Smooth muscle cell of the brain vasculature (primary cell): Measurements from ENCODE around the gene FGF14.

Experiments used
- DNase-seq: peaks from one replicate; pipeline ENCODE4 v3.0.0-alpha.2; 2012; ENCODE audit warnings: low read depth, low spot score

The FGF14 gene

DNA sequence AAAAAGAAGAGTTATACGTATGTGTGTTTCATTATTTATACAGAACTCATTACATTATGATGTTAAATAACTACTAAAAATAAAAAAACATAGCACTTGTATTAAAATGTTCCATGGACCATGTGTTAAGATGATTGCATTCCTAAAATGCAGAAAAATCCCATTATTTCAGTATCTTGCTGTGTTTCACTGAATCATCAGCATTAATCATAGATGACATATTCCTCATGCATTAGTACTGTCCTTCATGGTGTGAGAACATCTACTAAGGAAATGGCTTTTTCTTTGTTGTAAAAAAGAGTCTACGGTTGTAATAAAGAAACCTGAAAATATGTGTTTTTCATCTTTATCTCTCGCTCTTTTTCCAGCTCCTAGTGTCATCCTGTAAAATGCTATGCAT is 416.5 kb downstream of the FGF14 start:
- DNase-seq, result no peak

DNA sequence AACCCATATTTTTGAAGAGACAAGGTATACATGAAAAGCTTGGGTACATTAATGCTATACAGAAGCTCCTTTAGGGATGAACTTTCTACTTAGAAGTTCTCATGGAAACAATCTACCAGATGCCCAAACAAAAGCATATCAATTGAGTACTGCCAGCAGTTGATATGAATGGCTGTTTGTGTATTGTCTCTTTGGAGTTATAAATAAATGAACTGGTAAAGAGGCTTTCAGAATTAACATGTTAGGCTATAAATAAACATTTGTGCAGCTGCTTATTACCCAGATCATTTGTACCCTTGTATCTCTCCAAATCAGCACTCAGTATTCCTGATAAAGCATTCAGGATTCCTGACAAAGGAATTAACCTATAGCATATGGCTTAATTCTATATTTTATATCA is 418.9 kb downstream of the FGF14 start:
- DNase-seq, result no peak

DNA sequence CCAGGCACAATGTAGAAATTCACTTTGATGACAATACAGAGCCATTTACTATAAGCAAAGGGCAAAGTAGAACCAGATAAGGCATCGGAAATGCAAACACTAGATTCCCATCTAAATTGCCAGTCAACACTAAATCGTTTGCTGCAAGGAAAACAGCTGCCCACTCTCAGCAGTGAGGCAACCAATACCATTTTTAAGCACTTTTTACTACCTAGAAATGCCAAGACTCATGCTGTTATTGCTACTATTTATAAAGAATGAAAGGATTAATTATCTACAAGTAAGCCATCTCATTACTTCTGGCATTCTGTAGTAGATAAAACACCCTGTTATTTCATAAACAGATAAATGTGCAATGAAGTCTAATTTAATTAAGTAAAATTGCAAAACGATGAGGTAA is 422.0 kb downstream of the FGF14 start:
- DNase-seq, result no peak

DNA sequence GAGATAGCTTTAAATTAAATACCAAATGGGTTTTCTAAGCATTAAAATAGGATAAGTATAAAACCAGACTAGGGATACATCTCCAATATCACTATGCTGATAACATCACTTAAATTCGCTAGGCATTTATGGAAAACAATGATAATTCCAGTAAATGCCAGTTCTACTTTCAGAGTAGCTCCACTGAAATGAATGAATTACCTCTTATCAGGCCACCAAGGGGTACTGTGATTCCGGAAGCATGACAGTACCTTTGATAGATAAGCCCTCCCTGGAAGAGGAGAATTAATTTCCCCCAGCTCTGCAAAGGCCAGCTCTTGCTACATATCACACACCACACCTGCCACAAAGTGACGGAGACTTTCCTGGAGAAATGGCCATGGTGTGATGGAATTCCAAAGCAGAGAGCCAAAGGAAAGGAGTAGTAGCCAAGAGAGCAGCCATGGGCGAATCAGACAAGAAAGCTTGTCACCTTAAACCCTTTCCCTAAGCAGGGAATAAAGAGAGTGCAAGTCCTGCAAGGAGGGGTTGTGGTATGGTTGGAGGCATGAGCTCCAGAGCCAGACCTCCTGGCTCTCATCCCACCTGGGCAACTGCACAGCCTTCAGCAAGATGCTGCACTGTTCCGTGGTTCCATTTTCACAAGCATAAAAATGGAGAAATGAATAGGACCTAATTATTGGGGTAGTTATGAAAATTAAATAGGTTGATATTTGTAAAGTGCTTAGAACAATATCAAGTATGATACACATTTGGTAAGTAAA is 423.1 kb downstream of the FGF14 start:
- no peak for DNase-seq

DNA sequence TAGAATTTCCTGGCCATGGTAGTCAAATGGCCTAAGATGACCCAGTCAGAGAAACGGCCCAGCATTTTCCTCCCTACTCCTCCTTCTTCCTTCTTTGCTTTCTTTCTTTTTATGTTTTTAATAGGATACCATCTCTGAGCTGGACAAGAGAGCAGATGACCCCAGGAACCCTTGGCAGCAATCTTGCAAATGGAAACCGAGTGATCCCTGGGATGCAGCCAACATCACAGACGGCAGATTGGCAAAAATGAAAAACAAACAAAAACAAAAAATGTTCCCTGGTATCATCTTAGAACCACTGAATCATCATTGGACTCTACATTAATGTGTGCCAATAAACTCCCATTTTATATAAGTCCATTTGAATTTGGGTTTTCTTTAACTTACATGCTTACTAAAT is 424.4 kb downstream of the FGF14 start:
- DNase-seq, result no peak

DNA sequence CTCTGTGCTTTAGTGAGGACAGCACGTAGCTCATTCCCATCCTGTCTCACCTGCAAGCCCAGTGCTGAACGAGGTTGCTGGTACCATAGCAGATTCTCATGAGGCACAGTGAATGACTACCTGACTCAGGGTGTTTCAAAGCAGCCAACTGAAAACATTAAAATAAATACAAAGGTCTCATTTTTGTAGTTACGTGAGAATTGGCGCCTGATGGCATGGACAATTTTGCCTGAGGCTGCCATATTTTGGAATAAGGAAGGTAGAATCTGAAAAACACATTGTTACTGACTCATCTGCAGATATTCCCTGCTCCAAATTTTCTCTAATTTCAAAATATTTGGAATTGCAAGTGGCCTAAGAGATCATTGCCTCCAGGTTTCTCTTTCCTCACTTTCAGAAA is 429.7 kb downstream of the FGF14 start:
- no peak for DNase-seq

DNA sequence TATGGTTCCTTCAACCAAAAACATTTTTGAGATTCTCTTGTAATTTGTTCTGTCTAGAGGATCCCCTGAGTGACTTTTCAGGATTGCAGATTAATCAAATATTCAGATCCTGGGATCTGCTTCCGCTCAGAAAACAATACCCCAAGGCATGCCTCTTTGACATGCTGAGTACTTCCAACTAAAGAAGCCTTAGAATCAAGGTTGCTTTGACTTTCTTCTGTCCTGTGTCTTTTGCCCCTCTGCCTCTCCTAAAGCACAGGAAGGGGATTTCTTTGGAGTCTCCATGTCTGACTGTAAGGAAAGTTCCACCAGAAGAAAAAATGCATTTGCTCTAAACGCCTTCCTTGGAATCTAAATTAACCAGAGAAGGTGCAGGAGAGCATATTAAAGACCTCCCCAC is 431.5 kb downstream of the FGF14 start:
- DNase-seq, result no peak

DNA sequence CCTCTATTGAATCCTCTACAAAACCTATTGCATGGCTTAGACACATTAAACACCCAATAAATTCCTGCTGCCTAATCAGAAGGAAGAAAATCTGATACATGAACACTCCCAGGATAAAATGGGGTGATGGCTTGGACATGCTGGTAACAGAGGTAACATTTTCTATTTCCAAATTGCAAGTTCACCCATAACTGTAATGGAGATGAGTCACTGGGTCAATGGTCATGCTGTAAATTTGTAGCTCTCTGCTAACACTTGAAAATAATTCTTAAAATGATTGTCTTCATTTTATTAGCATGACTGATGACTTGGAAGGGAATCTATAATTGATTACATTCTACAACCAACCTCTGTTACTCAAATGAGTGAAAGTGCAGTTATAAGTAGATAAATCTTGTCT is 434.1 kb downstream of the FGF14 start:
- no peak for DNase-seq

DNA sequence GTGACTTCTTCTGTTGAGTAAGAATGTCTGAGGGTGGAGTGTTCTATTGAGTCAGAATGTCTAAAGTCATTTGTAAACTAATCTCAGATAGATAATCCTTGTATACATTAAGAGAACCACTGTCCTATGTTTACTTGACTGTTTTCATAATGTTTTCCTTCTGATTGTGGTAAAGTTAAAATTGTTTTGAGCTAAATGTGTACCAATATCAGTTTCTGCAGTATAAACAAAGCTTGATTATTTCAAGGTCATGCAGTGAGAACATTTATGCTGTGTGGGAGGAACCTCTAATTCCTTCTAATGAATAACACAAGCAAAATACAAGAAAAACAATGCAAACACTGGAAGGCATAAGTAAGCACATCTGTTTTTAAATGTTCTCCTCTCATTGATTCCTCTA is 434.6 kb downstream of the FGF14 start:
- no peak for DNase-seq

DNA sequence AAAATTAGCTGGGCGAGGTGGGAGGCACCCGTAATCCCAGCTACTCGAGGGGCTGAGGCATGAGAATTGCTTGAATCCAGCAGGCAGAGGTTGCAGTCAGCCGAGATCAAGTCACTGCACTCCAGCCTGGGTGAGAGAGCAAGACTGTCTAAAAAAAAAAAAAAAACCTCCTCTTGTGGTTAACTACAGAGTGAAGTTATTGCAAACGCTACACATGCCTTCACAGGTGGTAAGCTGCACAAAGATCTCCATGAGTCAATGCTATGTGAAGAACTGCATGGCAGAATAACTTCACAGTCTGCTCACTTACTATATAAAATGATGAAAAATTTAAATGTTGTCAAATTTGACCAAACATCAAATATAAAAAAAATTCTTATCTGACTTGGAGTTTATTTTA is 436.8 kb downstream of the FGF14 start:
- no peak for DNase-seq

DNA sequence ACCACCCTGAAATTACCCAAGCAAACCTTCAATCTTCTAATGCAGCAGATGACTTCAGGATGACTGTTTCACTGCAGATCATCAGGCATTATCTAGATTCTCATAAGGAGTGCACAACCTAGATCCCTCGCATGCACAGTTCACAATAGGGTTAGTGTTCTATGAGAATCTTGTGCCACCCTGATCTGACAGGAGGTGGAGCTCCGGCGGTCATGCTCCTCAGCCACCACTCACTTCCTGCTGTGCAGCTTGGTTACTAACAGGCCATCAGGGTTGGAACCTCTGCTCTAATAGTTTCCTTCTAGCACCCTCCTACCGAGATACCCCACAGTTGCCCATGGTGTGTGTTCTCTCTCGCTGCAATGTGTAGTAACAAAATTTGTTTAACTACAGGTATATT is 442.8 kb downstream of the FGF14 start:
- DNase-seq, result no peak

DNA sequence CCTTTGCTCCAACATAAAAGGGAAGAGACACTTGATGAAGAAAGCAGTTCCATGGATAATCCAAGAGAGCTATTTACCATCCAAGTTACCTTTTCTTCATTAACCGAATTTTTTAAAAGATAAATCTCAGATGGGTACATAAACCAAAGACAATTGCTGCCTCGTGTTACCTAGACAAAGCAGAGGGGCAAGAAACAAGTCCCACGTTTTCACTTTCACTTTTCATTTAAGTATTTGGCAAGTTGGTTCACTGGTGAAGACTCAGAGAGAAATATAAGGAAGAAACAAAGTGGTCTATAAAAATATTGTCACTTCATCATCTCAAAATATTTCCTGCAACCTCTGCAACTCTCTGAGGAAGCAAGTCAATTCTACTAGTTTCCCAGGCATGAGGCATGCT is 446.1 kb downstream of the FGF14 start:
- DNase-seq, result no peak

DNA sequence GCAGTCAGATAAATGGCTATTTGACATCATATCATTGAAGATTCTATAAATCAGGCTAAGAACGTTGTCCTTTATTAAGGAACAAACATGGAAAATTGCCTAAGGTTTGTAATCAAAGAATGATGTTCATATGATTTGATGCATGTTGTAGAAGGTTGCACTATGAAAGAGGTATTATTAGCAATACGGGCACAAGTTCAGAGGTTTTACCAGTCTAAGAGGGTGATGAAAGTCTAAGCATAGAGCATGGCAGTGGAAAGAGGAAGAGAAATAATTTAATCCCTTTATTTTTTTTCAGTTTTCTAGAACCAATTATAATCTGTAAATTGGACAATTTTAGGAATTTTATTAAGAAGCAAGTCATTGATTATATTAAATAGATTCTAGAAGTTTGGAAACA is 450.7 kb downstream of the FGF14 start:
- DNase-seq, result no peak

DNA sequence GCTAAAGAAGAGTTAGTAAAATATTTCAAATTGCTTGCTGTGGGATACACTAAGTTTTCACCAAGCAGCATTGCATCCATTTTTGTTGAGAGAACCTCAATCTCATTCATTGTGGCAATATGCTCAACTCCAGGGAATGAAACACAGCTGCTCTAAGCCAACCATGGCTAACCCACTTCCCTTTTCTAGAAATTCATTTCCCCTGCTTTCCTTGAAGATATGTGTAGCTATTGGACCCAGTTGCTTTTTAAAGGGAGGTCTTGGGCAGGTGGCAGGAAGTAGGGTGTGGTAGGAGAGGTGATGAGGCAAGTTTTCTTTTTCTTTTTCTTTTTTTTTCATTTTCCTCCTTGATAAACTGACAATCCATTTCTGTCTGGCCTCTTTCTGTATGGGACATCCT is 452.2 kb downstream of the FGF14 start:
- DNase-seq, result no peak

DNA sequence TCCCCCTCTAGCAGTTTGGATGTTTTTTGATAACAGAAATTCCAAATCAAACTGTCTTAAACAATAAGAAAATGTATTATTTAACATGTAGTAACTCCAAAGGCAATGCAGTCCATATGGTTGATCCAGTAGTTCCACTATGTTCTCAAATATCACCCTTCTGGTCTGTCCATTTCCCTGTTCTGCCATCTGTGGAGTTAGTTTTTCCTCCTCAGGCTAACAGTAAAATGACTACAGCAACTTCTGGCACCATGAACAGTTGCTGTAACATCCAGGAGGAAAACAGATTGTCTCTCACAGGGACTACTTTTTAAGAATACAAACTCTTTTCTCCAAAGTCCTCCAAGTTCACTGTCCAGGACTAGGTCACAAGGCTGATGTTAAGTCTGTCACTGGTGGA is 455.4 kb downstream of the FGF14 start:
- DNase-seq, result no peak

DNA sequence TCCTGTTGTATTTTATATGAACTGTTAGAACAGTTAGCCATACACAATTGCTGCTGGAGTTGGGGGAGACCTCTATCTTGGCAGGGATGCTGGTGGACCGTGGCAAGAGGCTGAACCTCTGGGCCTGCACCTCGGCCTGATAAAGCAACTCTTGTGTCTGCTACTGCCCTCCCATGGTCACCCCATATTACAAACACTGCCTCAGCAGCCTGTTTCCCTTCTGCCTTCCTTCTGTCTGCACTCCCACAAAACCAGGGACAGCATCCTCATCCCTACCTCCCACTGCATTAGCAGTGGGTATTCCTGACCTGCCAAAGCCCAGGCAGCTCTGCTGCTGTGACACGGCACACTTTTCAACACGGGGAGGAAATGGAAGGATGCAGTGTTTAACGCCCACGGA is 456.4 kb downstream of the FGF14 start:
- no peak for DNase-seq

DNA sequence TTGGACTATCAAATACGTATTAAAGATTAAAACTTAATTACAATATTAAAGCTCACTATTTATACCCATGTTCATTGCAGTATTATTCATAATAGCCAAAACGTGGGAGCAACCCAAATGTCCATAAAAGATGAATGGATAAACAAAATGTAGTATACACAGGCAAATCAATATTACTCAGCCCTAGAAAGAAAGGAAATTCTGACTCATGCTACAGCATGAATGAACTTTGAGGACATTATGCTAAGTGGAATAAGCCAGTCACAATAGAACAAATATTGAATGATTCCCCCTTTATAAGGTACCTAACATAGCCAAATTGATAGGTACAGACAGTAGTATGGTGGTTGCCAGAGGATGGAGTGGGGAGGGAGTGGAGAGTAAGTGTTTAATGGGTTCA is 457.3 kb downstream of the FGF14 start:
- no peak for DNase-seq

DNA sequence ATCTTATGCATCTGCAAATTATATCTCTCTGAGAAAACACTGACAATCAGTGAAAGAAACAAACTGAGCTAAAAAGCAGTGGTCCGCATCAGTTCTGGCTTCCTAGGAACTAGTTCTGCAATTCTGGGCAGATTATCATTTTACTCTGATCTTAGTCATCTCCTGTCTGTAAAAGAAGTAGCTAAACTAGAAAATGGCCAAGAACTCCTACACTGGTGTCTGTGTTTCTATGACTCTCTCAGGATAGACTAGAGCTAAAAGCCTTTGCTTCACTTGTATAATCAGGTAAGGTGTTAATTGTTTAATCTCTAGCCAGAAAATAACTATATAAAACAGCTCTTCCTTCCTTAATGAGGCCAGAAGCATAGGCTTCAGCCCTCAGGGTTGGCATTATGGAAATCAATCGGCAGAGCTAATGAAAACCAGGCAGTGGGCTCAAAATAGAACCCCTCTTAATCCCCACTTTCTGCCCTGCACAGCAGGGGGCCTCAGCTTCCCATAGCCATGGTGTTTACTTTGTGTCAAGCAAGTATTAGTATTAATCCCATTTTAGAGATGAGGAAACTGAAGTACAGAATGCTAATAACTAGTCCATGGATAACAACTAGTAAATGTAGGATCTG is 459.2 kb downstream of the FGF14 start:
- no peak for DNase-seq

DNA sequence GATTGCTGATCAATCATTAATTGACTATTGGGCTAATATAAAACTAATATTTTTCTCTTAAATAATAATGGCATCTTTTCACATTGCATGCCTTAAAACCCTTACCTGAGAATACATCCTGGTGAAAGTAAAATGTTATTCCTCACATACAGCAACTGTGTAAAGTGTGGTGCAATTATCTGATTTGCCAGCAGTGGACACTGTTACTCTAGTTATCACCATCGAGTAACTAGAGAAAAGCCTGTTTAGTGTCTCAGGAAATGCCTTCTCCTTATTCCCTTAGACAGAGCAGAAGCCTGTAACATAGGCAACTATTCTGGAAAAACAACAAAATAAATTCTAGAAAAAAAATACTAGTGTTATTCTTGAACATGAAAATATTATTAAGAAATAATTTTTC is 459.8 kb downstream of the FGF14 start:
- DNase-seq, result peak; percentile 23

DNA sequence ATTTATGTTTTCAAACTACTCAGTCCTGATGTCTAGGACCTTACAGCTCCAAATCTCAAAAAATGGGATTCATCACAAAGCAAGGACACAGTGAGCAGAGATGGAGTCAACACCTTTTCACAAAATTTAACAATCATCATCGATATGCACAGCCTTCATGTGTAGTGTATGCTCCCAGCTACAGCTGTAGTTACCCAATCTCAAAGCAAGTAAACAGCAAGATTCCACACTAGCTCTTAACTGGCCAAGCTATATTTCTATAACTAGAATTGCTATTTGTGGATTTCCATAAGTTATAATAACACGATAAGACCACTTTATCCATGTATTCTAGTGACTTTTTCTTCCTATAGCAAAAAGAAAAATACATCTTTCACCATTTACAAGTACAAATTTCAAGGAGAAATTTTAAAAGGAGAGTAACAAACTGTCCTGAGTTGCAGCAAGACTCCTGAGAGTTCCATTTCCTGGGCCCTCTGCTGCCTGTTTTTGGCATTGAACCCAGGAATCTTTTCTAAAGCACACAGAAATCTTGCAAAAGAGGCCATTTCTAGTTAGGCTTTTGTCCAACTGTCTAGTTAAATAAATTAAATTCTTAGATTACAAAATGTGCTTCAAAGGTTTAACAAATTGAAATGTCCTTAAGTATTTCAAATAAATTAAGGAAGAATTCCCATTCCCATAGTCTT is 460.6 kb downstream of the FGF14 start:
- no peak for DNase-seq

DNA sequence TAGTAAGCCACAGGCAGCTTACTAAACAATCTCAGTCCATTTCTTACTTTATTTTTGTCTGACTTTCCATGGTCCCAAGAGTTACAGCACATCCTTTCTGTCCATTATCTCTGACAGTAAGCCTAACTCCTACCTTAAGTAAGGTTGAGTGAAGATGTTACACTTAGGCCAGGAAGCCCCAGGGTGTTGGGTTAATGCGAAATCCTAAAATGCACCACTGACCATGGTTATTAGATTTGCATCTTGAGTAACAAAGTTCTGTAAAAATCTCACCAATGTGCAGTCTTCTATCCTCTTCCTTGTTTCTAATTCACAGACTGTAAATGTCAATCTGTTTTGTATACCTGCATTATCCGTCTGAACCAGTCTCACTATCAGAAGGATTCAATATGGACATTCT is 462.5 kb downstream of the FGF14 start:
- no peak for DNase-seq

DNA sequence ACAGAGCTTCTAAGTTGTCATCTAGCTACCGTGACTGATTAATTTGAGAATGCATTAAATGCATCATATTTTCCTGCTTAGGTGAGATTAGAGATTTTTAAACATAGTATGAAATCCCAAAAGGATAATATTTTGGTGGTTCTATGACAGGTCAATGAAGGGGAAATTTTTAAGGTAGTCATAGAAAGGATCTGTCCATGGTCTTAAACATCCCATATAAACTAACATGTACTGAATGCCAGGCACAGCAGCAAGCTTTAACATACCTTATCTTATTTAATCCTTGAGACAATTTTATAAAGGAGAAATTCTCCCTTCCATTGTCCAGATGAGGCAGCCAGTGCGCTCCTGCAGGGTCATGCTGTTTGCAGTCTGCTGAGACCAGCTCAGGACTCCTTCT is 466.0 kb downstream of the FGF14 start:
- no peak for DNase-seq

DNA sequence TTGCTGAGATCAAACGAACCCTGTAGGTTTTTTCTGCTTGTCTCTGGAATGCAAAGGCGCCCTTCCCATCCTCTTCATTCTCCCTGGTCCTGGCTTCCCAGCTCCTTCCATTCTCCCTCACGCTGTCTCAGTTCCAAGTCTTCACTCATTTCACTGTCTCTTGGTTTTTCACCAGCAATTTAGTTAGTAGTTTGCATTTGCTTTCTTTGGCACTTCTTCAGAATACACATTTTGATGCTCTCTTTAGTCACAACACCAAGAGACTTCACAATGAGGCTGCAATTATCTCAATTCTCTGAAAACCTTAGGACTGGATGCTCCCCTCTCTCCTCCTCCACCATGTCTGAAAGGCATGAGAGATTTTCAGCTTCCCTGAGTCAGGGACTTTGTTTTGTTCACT is 470.7 kb downstream of the FGF14 start:
- DNase-seq, result no peak
